OCI-LY1 (cell line): ENCODE results near the gene ELF2.

ENCODE experiments used
- H2AFZ ChIP-seq: fragments of 200-600 bp; sonication (generic), shearing (Covaris generic); 2 replicates; pipeline ENCODE4 v1.6.0; 2014; ENCODE audit warnings: antibody characterized with exemption, mild to moderate bottlenecking, low read length
- H3F3A ChIP-seq: fragments of 200-600 bp; sonication (generic), shearing (Covaris generic); 2 replicates; pipeline ENCODE4 v1.6.0; 2014; ENCODE audit warnings: mild to moderate bottlenecking, antibody characterized with exemption, low read length, moderate library complexity; ENCODE audit not compliant: insufficient read depth
- H3K27ac ChIP-seq: fragments of 200-600 bp; sonication (generic); 2 replicates; pipeline ENCODE4 v1.5.1; 2014; ENCODE audit warnings: low read length, mixed run types, mild to moderate bottlenecking, low read depth; ENCODE audit not compliant: poor library complexity, severe bottlenecking
- H3K27me3 ChIP-seq: fragments of 200-600 bp; sonication (generic); 2 replicates; pipeline ENCODE4 v1.6.0; 2014; ENCODE audit warnings: antibody characterized with exemption, mild to moderate bottlenecking, low read length, moderate library complexity; ENCODE audit not compliant: insufficient read depth
- H3K36me3 ChIP-seq: fragments of 200-600 bp; sonication (generic); 2 replicates; pipeline ENCODE4 v1.6.1; 2014; ENCODE audit warnings: mild to moderate bottlenecking, antibody characterized with exemption, low read length, moderate library complexity, mixed read lengths; ENCODE audit not compliant: insufficient read depth
- H3K4me1 ChIP-seq: fragments of 200-600 bp; sonication (generic); 2 replicates; pipeline ENCODE4 v1.5.1; 2014; ENCODE audit warnings: mild to moderate bottlenecking, low read length, moderate library complexity; ENCODE audit not compliant: insufficient read depth, severe bottlenecking
- H3K4me2 ChIP-seq: fragments of 200-600 bp; sonication (generic), shearing (Covaris generic); 2 replicates; pipeline ENCODE4 v1.6.1; 2014; ENCODE audit warnings: low read length
- H3K4me3 ChIP-seq: fragments of 200-600 bp; sonication (generic); 2 replicates; pipeline ENCODE4 v1.5.1; 2014; ENCODE audit warnings: low read length, low read depth, mild to moderate bottlenecking, mixed read lengths; ENCODE audit not compliant: poor library complexity, severe bottlenecking
- H3K79me2 ChIP-seq: fragments of 200-600 bp; shearing (Covaris generic); 2 replicates; pipeline ENCODE4 v1.6.1; 2016; ENCODE audit warnings: mixed run types, low read length, mixed read lengths; ENCODE audit not compliant: insufficient read depth
- H3K9ac ChIP-seq: fragments of 200-600 bp; sonication (generic), shearing (Covaris generic); 2 replicates; pipeline ENCODE4 v1.6.1; 2014; ENCODE audit warnings: mild to moderate bottlenecking, low read length, mixed read lengths
- H3K9me2 ChIP-seq: fragments of 200-600 bp; sonication (generic), shearing (Covaris generic); 2 replicates; pipeline ENCODE4 v1.6.1; 2014; ENCODE audit warnings: low read depth, mild to moderate bottlenecking, low read length, mixed read lengths
- H3K9me3 ChIP-seq: fragments of 200-600 bp; shearing (Covaris generic); 2 replicates; pipeline ENCODE4 v1.6.1; 2014; ENCODE audit warnings: low read length, mixed read lengths
- H4K20me1 ChIP-seq: fragments of 200-600 bp; sonication (generic), shearing (Covaris generic); 2 replicates; pipeline ENCODE4 v1.6.0; 2016; ENCODE audit warnings: mild to moderate bottlenecking, low read length; ENCODE audit not compliant: insufficient read depth
- CTCF ChIP-seq: fragments of 200-600 bp; sonication (generic), shearing (Covaris generic); IDR thresholded peaks from 2 replicates; pipeline ENCODE4 v1.5.1; 2017; ENCODE audit warnings: mild to moderate bottlenecking, antibody characterized with exemption, low read length, moderate library complexity, mixed read lengths
- EZH2 ChIP-seq: fragments of 200-600 bp; sonication (generic), shearing (Covaris generic); IDR thresholded peaks from 2 replicates; pipeline ENCODE4 v1.8.0; 2017; ENCODE audit warnings: borderline replicate concordance, mixed run types, mild to moderate bottlenecking, antibody characterized with exemption, low read length, moderate library complexity, mixed read lengths

Gene ELF2

GRCh38 chr4:139208404-139208945 is 31.5 kb upstream of the ELF2 start:
- Histone ChIP-seq H3K27ac (peak overlapping the region; percentile 7), H3K4me2 (peak overlapping the region; percentile 12; the same call in 1 of the 2 replicates), H2AFZ (no peak overlapping the region), H3K79me2 (no peaks in the 10 kb centered on the region), H4K20me1 (no peaks in the 10 kb centered on the region), H3K9me3 (no peaks in the 10 kb centered on the region), H3K4me3 (no peak overlapping the region), H3K27me3 (no peaks in the 10 kb centered on the region), H3K36me3 (no peaks in the 10 kb centered on the region), H3K4me1 (peaks cover 24% of the 10 kb centered on the region), H3K9ac (no peak overlapping the region), H3K9me2 (no peaks in the 10 kb centered on the region), H3F3A (no peaks in the 10 kb centered on the region)
- TF ChIP-seq CTCF (no peak), EZH2 (no peak)

- Histone ChIP-seq H3K36me3 (no peaks in the 10 kb centered on the region), H3K9me2 (no peaks in the 10 kb centered on the region), H3K27ac (peak overlapping the region; percentile 7), H3K4me2 (no peak overlapping the region), H3K27me3 (no peaks in the 10 kb centered on the region), H3K79me2 (no peaks in the 10 kb centered on the region), H3K9ac (no peak overlapping the region), H3F3A (no peaks in the 10 kb centered on the region), H2AFZ (no peak overlapping the region), H3K4me3 (no peak overlapping the region), H3K4me1 (peaks cover 22% of the 10 kb centered on the region), H4K20me1 (no peaks in the 10 kb centered on the region), H3K9me3 (no peaks in the 10 kb centered on the region)
- TF ChIP-seq CTCF (no peak), EZH2 (no peak)
Measured at GRCh38 chr4:139207873-139208403, 30.9 kb upstream of the ELF2 start.

GRCh38 chr4:139207247-139207646 is 30.2 kb upstream of the ELF2 start:
- H3K9me3 ChIP-seq = no peaks in the 10 kb centered on the region
- H3F3A ChIP-seq = no peaks in the 10 kb centered on the region
- H3K27ac ChIP-seq = no peak overlapping the region
- TF ChIP-seq CTCF (no peak), EZH2 (no peak)
- no peaks in the 10 kb centered on the region for H3K36me3 ChIP-seq
- H2AFZ ChIP-seq = peak overlapping the region; percentile 63; the same call in 1 of the 2 replicates
- H3K27me3 ChIP-seq = no peaks in the 10 kb centered on the region
- H3K4me3 ChIP-seq = no peak overlapping the region
- no peaks in the 10 kb centered on the region for H3K79me2 ChIP-seq
- no peak overlapping the region for H3K4me2 ChIP-seq
- H3K9ac ChIP-seq = no peak overlapping the region
- no peaks in the 10 kb centered on the region for H3K9me2 ChIP-seq
- H3K4me1 ChIP-seq = peaks cover 22% of the 10 kb centered on the region
- H4K20me1 ChIP-seq = no peaks in the 10 kb centered on the region
